CD14-positive monocyte (primary cell): Measurements from ENCODE around the gene RAB11FIP4. TPM values are rescaled to one million over a fixed set of nuclear protein-coding genes. Genes with fewer than 3 reads are reported as not detected.
A peak's percentile ranks its signal among the peaks of the same experiment; 100 is the strongest.

Experiments
- DNase-seq, 3 donors: peaks; one replicate each; pipeline ENCODE4 v3.0.0-alpha.2; 2011 to 2022
- H2AFZ ChIP-seq: 2 replicates; pipeline ENCODE4 v1.6.0; 2012; ENCODE audit warnings: mild to moderate bottlenecking, low read depth, low read length, inconsistent platforms; ENCODE audit not compliant: insufficient read depth, poor library complexity, severe bottlenecking
- H3K27ac ChIP-seq, 2 donors: 1 replicate in 1 of 2; 2 replicates in 1 of 2; pipeline ENCODE4 v1.5.1; 2012 to 2013; ENCODE audit warnings: low read length in 2 of 2, control low read depth in 1 of 2, inconsistent platforms in 1 of 2, low read depth in 1 of 2, mild to moderate bottlenecking in 1 of 2
- H3K27me3 ChIP-seq, 2 donors: one replicate each; pipeline versions ENCODE4 v1.6.0 to v1.6.1; 2011 to 2013; ENCODE audit warnings: low read length in 2 of 2; ENCODE audit not compliant: control insufficient read depth in 2 of 2, insufficient read depth in 2 of 2
- H3K36me3 ChIP-seq, 2 donors: replicated peaks in 1 of 2; 1 replicate in 1 of 2; 2 replicates in 1 of 2; pipeline versions ENCODE4 v1.5.1 to v1.6.1; 2012 to 2013; ENCODE audit warnings: low read length in 2 of 2, control low read depth in 1 of 2, inconsistent platforms in 1 of 2, mild to moderate bottlenecking in 1 of 2; ENCODE audit not compliant: insufficient read depth in 2 of 2, control insufficient read depth in 1 of 2
- H3K4me1 ChIP-seq, 2 donors: 1 replicate in 1 of 2; 2 replicates in 1 of 2; pipeline versions ENCODE4 v1.5.1 to v1.6.1; 2012 to 2013; ENCODE audit warnings: low read length in 2 of 2, control low read depth in 1 of 2, inconsistent platforms in 1 of 2, mild to moderate bottlenecking in 1 of 2, moderate library complexity in 1 of 2; ENCODE audit not compliant: insufficient read depth in 2 of 2, control insufficient read depth in 1 of 2
- H3K4me2 ChIP-seq: replicated peaks from 2 replicates; pipeline ENCODE3; 2012; ENCODE audit warnings: low read length, moderate library complexity, mild to moderate bottlenecking; ENCODE audit not compliant: poor library complexity, severe bottlenecking; ENCODE audit errors: extremely low read depth
- H3K4me3 ChIP-seq, 3 experiments: fragments of 200-600 bp in 1 of 3; sonication (generic) in 1 of 3; replicated peaks in 1 of 3; 1 replicate in 2 of 3; 2 replicates in 1 of 3; pipeline ENCODE4 v1.5.1; 2011 to 2013; ENCODE audit warnings: low read length in 3 of 3, mild to moderate bottlenecking in 3 of 3, control low read depth in 2 of 3, low read depth in 2 of 3, inconsistent platforms in 1 of 3, moderate library complexity in 1 of 3
- H3K79me2 ChIP-seq: 2 replicates; pipeline ENCODE4 v1.6.0; 2012; ENCODE audit warnings: mild to moderate bottlenecking, control low read depth, inconsistent platforms, low read length, moderate library complexity; ENCODE audit not compliant: insufficient read depth
- H3K9ac ChIP-seq: 2 replicates; pipeline ENCODE4 v1.6.0; 2017; ENCODE audit warnings: low read length, mild to moderate bottlenecking; ENCODE audit not compliant: insufficient read depth, poor library complexity, severe bottlenecking
- H3K9me3 ChIP-seq, 2 donors: replicated peaks in 1 of 2; 1 replicate in 1 of 2; 2 replicates in 1 of 2; pipeline versions ENCODE4 v1.5.1 to v1.6.1; 2012 to 2013; ENCODE audit warnings: low read length in 2 of 2, control low read depth in 1 of 2; ENCODE audit not compliant: control insufficient read depth in 1 of 2, insufficient read depth in 1 of 2
- H4K20me1 ChIP-seq: 2 replicates; pipeline ENCODE4 v1.6.0; 2012; ENCODE audit warnings: mild to moderate bottlenecking, low read length, control low read depth, moderate library complexity; ENCODE audit not compliant: insufficient read depth
- H3K27ac Mint-ChIP-seq, 7 donors: one replicate each; pipeline ENCODE4 v1.8.0; 2020; ENCODE audit warnings: mild to moderate bottlenecking in 7 of 7, mixed read lengths in 7 of 7, moderate library complexity in 6 of 7, inconsistent platforms in 2 of 7
- H3K27me3 Mint-ChIP-seq, 3 donors: one replicate each; pipeline ENCODE4 v1.8.0; 2021 to 2022; ENCODE audit warnings: low read depth in 3 of 3, mild to moderate bottlenecking in 3 of 3, mixed read lengths in 3 of 3, moderate library complexity in 3 of 3, inconsistent platforms in 1 of 3
- H3K36me3 Mint-ChIP-seq, 2 donors: one replicate each; pipeline ENCODE4 v1.8.0; 2020; ENCODE audit warnings: mixed read lengths in 2 of 2, inconsistent platforms in 1 of 2, mild to moderate bottlenecking in 1 of 2
- H3K4me1 Mint-ChIP-seq: one replicate; pipeline ENCODE4 v1.8.0; 2020; ENCODE audit warnings: mild to moderate bottlenecking, mixed read lengths
- H3K4me3 Mint-ChIP-seq, 2 donors: one replicate each; pipeline ENCODE4 v1.8.0; 2020; ENCODE audit warnings: mild to moderate bottlenecking in 2 of 2, mixed read lengths in 2 of 2, moderate library complexity in 1 of 2
- H3K9me3 Mint-ChIP-seq, 7 donors: one replicate each; pipeline ENCODE4 v1.8.0; 2020 to 2022; ENCODE audit warnings: mixed read lengths in 7 of 7, mild to moderate bottlenecking in 6 of 7, moderate library complexity in 6 of 7, inconsistent platforms in 2 of 7
- WGBS: methylation state at CpG from one replicate; pipeline ENCODE4 v1.1.5; 2013; ENCODE audit warnings: missing lambda C conversion rate; ENCODE audit not compliant: insufficient coverage; 5-methylcytosine and 5-hydroxymethylcytosine counted together
- intact Hi-C, 2 donors: fragments of 100-400 bp; cut with micrococcal nuclease; formaldehyde crosslinking; loops; one replicate each; pipeline versions ENCODE4 v1.15.0 to v1.15.1; 2023
- polyA plus RNA-seq, 3 donors: library from polyadenylated mRNA; depleted of rRNA in 1 of 3; unstranded in 2 of 3; stranded (reverse) in 1 of 3; fragments of 300-500 nt in 2 of 3; fragments of >200 nt in 1 of 3; fragmentation: Illumina TruSeq in 2 of 3; gene quantifications; 1 replicate in 2 of 3; 2 replicates in 1 of 3; pipeline ENCODE4 v1.2.3, GENCODE V29; 2012 to 2021
- TF ChIP-seq, protein P1 (sequence below): fragments of 200-600 bp; IDR thresholded peaks from one replicate; pipeline ENCODE4 v1.8.0; 2022; ENCODE audit warnings: antibody characterized with exemption, mild to moderate bottlenecking

The RAB11FIP4 gene
- polyA plus RNA-seq, 3 donors, result 10.4 to 21.9 (median 16.2) TPM

- Histone ChIP-seq H3K9me3 (no peaks in the 10 kb centered on the region), H3K79me2 (peaks cover 21% of the 10 kb centered on the region), H3K27ac (peak overlapping the region in 1 of 2 donors; percentile 78), H3K27me3 (no peaks in the 10 kb centered on the region), H3K4me3 (peak overlapping the region; percentile 31 to 74 (median 50)), H3K4me2 (peak overlapping the region; percentile 79), H3K4me1 (peaks cover 45 to 54% of the 10 kb centered on the region in 2 donors), H4K20me1 (no peaks in the 10 kb centered on the region), H3K36me3 (no peaks in the 10 kb centered on the region), H2AFZ (peak overlapping the region; percentile 82), H3K9ac (peak overlapping the region; percentile 75)
- no peaks in the 10 kb centered on the region for H3K9me3 Mint-ChIP-seq
- peak overlapping the region; percentile 71 to 82 for H3K4me3 Mint-ChIP-seq
- intact Hi-C loops, result loop anchor here in 1 of 2 donors (2.0 to 5.0 kb wide), 3 partner anchors 37 to 282 kb away; no protein-coding TSS in a partner anchor
- H3K27me3 Mint-ChIP-seq, result peaks cover 5 to 11% (median 6%) of the 10 kb centered on the region in 3 donors
- H3K27ac Mint-ChIP-seq, result peak overlapping the region in 4 of 7 donors; percentile 13 to 79 (median 56)
- TF ChIP-seq, protein P1, sequence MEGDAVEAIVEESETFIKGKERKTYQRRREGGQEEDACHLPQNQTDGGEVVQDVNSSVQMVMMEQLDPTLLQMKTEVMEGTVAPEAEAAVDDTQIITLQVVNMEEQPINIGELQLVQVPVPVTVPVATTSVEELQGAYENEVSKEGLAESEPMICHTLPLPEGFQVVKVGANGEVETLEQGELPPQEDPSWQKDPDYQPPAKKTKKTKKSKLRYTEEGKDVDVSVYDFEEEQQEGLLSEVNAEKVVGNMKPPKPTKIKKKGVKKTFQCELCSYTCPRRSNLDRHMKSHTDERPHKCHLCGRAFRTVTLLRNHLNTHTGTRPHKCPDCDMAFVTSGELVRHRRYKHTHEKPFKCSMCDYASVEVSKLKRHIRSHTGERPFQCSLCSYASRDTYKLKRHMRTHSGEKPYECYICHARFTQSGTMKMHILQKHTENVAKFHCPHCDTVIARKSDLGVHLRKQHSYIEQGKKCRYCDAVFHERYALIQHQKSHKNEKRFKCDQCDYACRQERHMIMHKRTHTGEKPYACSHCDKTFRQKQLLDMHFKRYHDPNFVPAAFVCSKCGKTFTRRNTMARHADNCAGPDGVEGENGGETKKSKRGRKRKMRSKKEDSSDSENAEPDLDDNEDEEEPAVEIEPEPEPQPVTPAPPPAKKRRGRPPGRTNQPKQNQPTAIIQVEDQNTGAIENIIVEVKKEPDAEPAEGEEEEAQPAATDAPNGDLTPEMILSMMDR, result no peak
- H3K4me1 Mint-ChIP-seq, result peaks cover 43% of the 10 kb centered on the region
- DNase-seq, result peak in 1 of 3 donors; percentile 43
- H3K36me3 Mint-ChIP-seq, result peaks cover 6 to 11% of the 10 kb centered on the region in 2 donors
- WGBS, result 42% methylated on average over 69 of the region's 91 CpGs
These were observed 168.4 kb downstream of the RAB11FIP4 start for GRCh38 chr17:31559584-31560501.

GRCh38 chr17:31560616-31561235 lies 169.3 kb downstream of the RAB11FIP4 start:
- TF ChIP-seq, protein P1, result no peak
- Histone ChIP-seq H3K9ac (no peak overlapping the region), H3K79me2 (peaks cover 25% of the 10 kb centered on the region), H4K20me1 (no peaks in the 10 kb centered on the region), H3K4me2 (peak overlapping the region; percentile 79), H2AFZ (no peak overlapping the region), H3K36me3 (no peaks in the 10 kb centered on the region), H3K4me3 (peak overlapping the region in 1 of 3 experiments; percentile 74), H3K27me3 (no peaks in the 10 kb centered on the region), H3K27ac (no peak overlapping the region), H3K9me3 (no peaks in the 10 kb centered on the region), H3K4me1 (peaks cover 53 to 62% of the 10 kb centered on the region in 2 donors)
- H3K4me1 Mint-ChIP-seq, result peaks cover 48% of the 10 kb centered on the region
- no peak for DNase-seq
- peaks cover 5 to 9% (median 6%) of the 10 kb centered on the region in 3 donors for H3K27me3 Mint-ChIP-seq
- H3K36me3 Mint-ChIP-seq, result peaks cover 11% of the 10 kb centered on the region in 2 donors
- intact Hi-C loops, result no loop called here
- 89% methylated on average over 6 of the region's 10 CpGs for WGBS
- H3K9me3 Mint-ChIP-seq, result no peaks in the 10 kb centered on the region
- H3K27ac Mint-ChIP-seq, result peak overlapping the region in 4 of 7 donors; percentile 11 to 91 (median 46)
- H3K4me3 Mint-ChIP-seq, result peak overlapping the region; percentile 71 to 82
